Ovary (tissue), 9 donors: ENCODE measurements around the gene EFNA1. TPM values are rescaled to one million over a fixed set of nuclear protein-coding genes. Genes with fewer than 3 reads are reported as not detected.

Source experiments
- DNase-seq, 5 donors: peaks; one replicate each; pipeline ENCODE4 v3.0.0-alpha.2; 2019 to 2020
- H3K27ac ChIP-seq, 2 donors: fragments of 200-600 bp; one replicate each; pipeline versions ENCODE4 v1.5.1 to v1.8.0; 2019 to 2022
- H3K27me3 ChIP-seq: fragments of 200-600 bp; one replicate; pipeline ENCODE4 v1.8.0; 2022
- H3K36me3 ChIP-seq: fragments of 200-600 bp; sonication (generic); one replicate; pipeline ENCODE4 v1.5.1; 2019
- H3K4me1 ChIP-seq: one replicate; pipeline ENCODE4 v1.8.1; 2013; ENCODE audit warnings: mild to moderate bottlenecking, moderate library complexity; ENCODE audit not compliant: insufficient read depth
- H3K4me3 ChIP-seq: fragments of 200-600 bp; sonication (generic); one replicate; pipeline ENCODE4 v1.5.1; 2017
- H3K9me3 ChIP-seq, 2 donors: fragments of 200-600 bp in 1 of 2; sonication (generic) in 1 of 2; one replicate each; pipeline versions ENCODE4 v1.5.1 to v1.8.1; 2013 to 2019; ENCODE audit warnings: mild to moderate bottlenecking in 1 of 2, moderate library complexity in 1 of 2
- EP300 ChIP-seq: sonication (generic); formaldehyde crosslinking; IDR thresholded peaks from one replicate; pipeline ENCODE4 v1.6.1; 2017; ENCODE audit warnings: antibody characterized with exemption
- POLR2A ChIP-seq: fragments of 450-650 bp; IDR thresholded peaks from one replicate; pipeline ENCODE4 v1.6.1; 2017; ENCODE audit warnings: antibody characterized with exemption, mild to moderate bottlenecking, moderate library complexity
- WGBS, 3 donors: extraction: QIAGEN DNeasy Blood & Tissue Kit in 1 of 3; methylation state at CpG; one replicate each; pipeline versions ENCODE4 v1.1.5 to v1.1.7; 2013 to 2017; 5-methylcytosine and 5-hydroxymethylcytosine counted together
- intact Hi-C, 4 donors: fragments of 100-400 bp; cut with DNase I; formaldehyde crosslinking; loops; one replicate each; pipeline versions ENCODE4 v1.11.0 to v1.15.1; 2022 to 2023
- polyA plus RNA-seq, 2 donors: library from polyadenylated mRNA; stranded (reverse); fragments of 200-250 nt in 1 of 2; fragments of 350-450 nt in 1 of 2; fragmentation: Illumina TruSeq in 1 of 2; extraction: RNeasy Lipid Tissue Mini Kit (QIAGEN cat#74804) in 1 of 2; gene quantifications; one replicate each; pipeline ENCODE4 v1.2.3, GENCODE V29; 2013 to 2014
- total RNA-seq, 7 donors: library from RNA; depleted of rRNA in 2 of 7; stranded (reverse); fragments of >200 nt in 2 of 7; fragmentation: NEBNext Ultra II Directional in 3 of 7; extraction: Animal tissue kit (Norgen Biotek cat#: 25700) in 3 of 7; gene quantifications; one replicate each; pipeline versions ENCODE4 v1.1.0 to v1.2.4, GENCODE V29; 2016 to 2023
- TF ChIP-seq, protein P1 (sequence below), 3 donors: fragments of 450-650 bp in 2 of 3; fragments of 200-600 bp in 1 of 3; IDR thresholded peaks; one replicate each; pipeline versions ENCODE4 v1.5.1 to v1.8.0; 2016 to 2022; ENCODE audit warnings: antibody characterized with exemption in 3 of 3, mild to moderate bottlenecking in 1 of 3
- donor health status: DM: no; HTN: no; CAD: no; lungs with moderate emphysema.
- donor health status: DM: no; HTN: no; CAD: no.
- donor health status: Bipolar disorder and iron deficiency.
- donor health status: DM: yes; HTN: yes; CAD: no.
- donor health status: DM: no; HTN: no; CAD: no.
- donor health status: DM: yes; HTN: yes; CAD: no.

Gene EFNA1
- total and polyA plus RNA-seq, 9 donors, result 12.1 to 51.6 (median 18.6) TPM

GRCh38 chr1:155091071-155092051 lies 36.3 kb upstream of the EFNA1 start:
- WGBS, 3 donors, result 17 to 22% (median 18%) methylated on average over 29 of the region's 29 CpGs
- Histone ChIP-seq H3K4me1 (peaks cover 8% of the 10 kb centered on the region), H3K27ac (no peak overlapping the region), H3K27me3 (no peaks in the 10 kb centered on the region), H3K9me3 (no peaks in the 10 kb centered on the region), H3K4me3 (no peak overlapping the region), H3K36me3 (no peaks in the 10 kb centered on the region)
- TF ChIP-seq, protein P1, sequence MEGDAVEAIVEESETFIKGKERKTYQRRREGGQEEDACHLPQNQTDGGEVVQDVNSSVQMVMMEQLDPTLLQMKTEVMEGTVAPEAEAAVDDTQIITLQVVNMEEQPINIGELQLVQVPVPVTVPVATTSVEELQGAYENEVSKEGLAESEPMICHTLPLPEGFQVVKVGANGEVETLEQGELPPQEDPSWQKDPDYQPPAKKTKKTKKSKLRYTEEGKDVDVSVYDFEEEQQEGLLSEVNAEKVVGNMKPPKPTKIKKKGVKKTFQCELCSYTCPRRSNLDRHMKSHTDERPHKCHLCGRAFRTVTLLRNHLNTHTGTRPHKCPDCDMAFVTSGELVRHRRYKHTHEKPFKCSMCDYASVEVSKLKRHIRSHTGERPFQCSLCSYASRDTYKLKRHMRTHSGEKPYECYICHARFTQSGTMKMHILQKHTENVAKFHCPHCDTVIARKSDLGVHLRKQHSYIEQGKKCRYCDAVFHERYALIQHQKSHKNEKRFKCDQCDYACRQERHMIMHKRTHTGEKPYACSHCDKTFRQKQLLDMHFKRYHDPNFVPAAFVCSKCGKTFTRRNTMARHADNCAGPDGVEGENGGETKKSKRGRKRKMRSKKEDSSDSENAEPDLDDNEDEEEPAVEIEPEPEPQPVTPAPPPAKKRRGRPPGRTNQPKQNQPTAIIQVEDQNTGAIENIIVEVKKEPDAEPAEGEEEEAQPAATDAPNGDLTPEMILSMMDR (IDR thresholded peaks at IDR 0.05), result peak; percentile 90 to 93 (median 92)
- no peak for TF ChIP-seq EP300
- no peak for TF ChIP-seq POLR2A
- intact Hi-C loops, result loop anchor here (2.0 to 5.0 kb wide), 3 partner anchors 36 to 77 kb away; partner anchors contain the start of gene EFNA1 (in 2 of the 4)
- peak; percentile 70 to 87 (median 82) for DNase-seq

DNA sequence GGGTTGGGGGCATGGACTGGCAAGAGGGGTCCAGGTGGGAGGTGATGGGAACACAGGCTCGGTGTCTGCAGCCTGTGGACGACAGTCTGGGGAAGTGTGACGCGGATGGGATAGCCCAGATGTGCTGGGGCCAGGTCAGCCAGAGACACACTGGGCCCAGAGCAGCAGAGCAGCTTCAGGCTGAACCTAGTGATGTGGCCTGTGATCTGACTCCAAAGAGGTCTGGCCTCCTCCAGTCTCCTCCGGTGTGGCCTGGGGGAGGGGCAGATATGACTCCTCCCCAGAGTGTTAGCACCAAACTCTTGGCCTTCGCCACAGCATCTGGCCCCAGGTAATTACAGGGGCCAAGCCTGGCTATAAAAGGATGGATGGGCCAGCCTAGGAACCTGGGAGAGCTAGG lies 35.5 kb upstream of the EFNA1 start:
- no peaks in the 10 kb centered on the region for H3K9me3 ChIP-seq
- intact Hi-C loops, result loop anchor here (2.0 to 5.0 kb wide), 3 partner anchors 35 to 77 kb away; partner anchors contain the start of gene EFNA1 (in 2 of the 4)
- peaks cover 8% of the 10 kb centered on the region for H3K4me1 ChIP-seq
- DNase-seq, result no peak
- H3K36me3 ChIP-seq, result no peaks in the 10 kb centered on the region
- H3K27ac ChIP-seq, result no peak overlapping the region
- H3K27me3 ChIP-seq, result no peaks in the 10 kb centered on the region
- H3K4me3 ChIP-seq, result no peak overlapping the region
- TF ChIP-seq, protein P1 (IDR thresholded peaks at IDR 0.05), result no peak
- no peak for TF ChIP-seq EP300
- TF ChIP-seq POLR2A, result no peak
- WGBS, 3 donors, result 72 to 78% (median 74%) methylated on average over 6 of the region's 6 CpGs

GRCh38 chr1:155092641-155093040 lies 35.0 kb upstream of the EFNA1 start:
- Histone ChIP-seq H3K27me3 (no peaks in the 10 kb centered on the region), H3K36me3 (no peaks in the 10 kb centered on the region), H3K4me3 (no peak overlapping the region), H3K27ac (no peak overlapping the region), H3K4me1 (peaks cover 8% of the 10 kb centered on the region), H3K9me3 (no peaks in the 10 kb centered on the region)
- TF ChIP-seq POLR2A (no peak), EP300 (no peak)
- TF ChIP-seq, protein P1 (IDR thresholded peaks at IDR 0.05), result no peak
- WGBS, 3 donors, result 81 to 89% (median 88%) methylated on average over 12 of the region's 12 CpGs
- intact Hi-C loops, result loop anchor here (2.0 to 5.0 kb wide), 3 partner anchors 35 to 76 kb away; partner anchors contain the start of gene EFNA1 (in 2 of the 4)
- DNase-seq, result no peak

GRCh38 chr1:155093911-155094621 lies 33.6 kb upstream of the EFNA1 start:
- Histone ChIP-seq H3K27me3 (no peaks in the 10 kb centered on the region), H3K9me3 (no peaks in the 10 kb centered on the region), H3K27ac (peak overlapping the region; percentile 24 to 34), H3K4me3 (no peak overlapping the region), H3K36me3 (no peaks in the 10 kb centered on the region), H3K4me1 (peaks cover 8% of the 10 kb centered on the region)
- TF ChIP-seq POLR2A (no peak), EP300 (no peak)
- TF ChIP-seq, protein P1 (IDR thresholded peaks at IDR 0.05), result peak in 1 of 3 donors; percentile 35
- peak; percentile 62 to 74 (median 70) for DNase-seq
- 2 to 7% (median 3%) methylated on average over 13 of the region's 13 CpGs for WGBS, 3 donors
- intact Hi-C loops, result loop anchor here (2.0 to 5.0 kb wide), 3 partner anchors 33 to 75 kb away; partner anchors contain the start of gene EFNA1 (in 2 of the 4)
